GM23338 (cell line): ENCODE measurements around the gene TUBB1. TPM values are rescaled to one million over a fixed set of nuclear protein-coding genes. Genes with fewer than 3 reads are reported as not detected.

ENCODE experiments used
- ATAC-seq: fragments of 200-7000 bp; cut with Tn5 transposase; 3 replicates; pipeline ENCODE4 v1.9.1; 2020
- DNase-seq: peaks from one replicate; pipeline ENCODE4 v3.0.0-alpha.2; 2015; ENCODE audit warnings: low spot score
- H2AFZ ChIP-seq: fragments of 200-600 bp; sonication (generic); 2 replicates; pipeline ENCODE4 v1.8.0; 2016; ENCODE audit warnings: antibody characterized with exemption, mild to moderate bottlenecking, moderate library complexity
- H3F3A ChIP-seq: fragments of 200-600 bp; sonication (generic); replicated peaks from 2 replicates; pipeline ENCODE4 v1.8.0; 2017; ENCODE audit warnings: antibody characterized with exemption, mixed run types, low read depth
- H3K27ac ChIP-seq: fragments of 200-600 bp; sonication (generic); 2 replicates; pipeline ENCODE4 v1.6.1; 2016; ENCODE audit warnings: low read depth
- H3K27me3 ChIP-seq: fragments of 200-600 bp; sonication (generic); 2 replicates; pipeline ENCODE4 v1.8.0; 2016; ENCODE audit warnings: mild to moderate bottlenecking, mixed run types, moderate library complexity; ENCODE audit not compliant: insufficient read depth
- H3K36me3 ChIP-seq: fragments of 200-600 bp; sonication (generic); 2 replicates; pipeline ENCODE4 v1.8.0; 2016; ENCODE audit warnings: mild to moderate bottlenecking; ENCODE audit not compliant: insufficient read depth
- H3K4me1 ChIP-seq: fragments of 200-600 bp; sonication (generic); 2 replicates; pipeline ENCODE4 v1.8.0; 2016; ENCODE audit warnings: mild to moderate bottlenecking, moderate library complexity; ENCODE audit not compliant: insufficient read depth
- H3K4me2 ChIP-seq: fragments of 200-600 bp; sonication (generic); 2 replicates; pipeline ENCODE4 v1.7.1; 2017; ENCODE audit warnings: mixed run types
- H3K4me3 ChIP-seq: fragments of 200-600 bp; sonication (generic); 2 replicates; pipeline ENCODE4 v1.6.1; 2016; ENCODE audit warnings: mixed run types
- H3K79me2 ChIP-seq: fragments of 200-600 bp; sonication (generic); replicated peaks from 2 replicates; pipeline ENCODE4 v1.8.0; 2017; ENCODE audit warnings: mild to moderate bottlenecking; ENCODE audit not compliant: insufficient read depth
- H3K9me2 ChIP-seq: fragments of 200-600 bp; sonication (generic); 2 replicates; pipeline ENCODE4 v1.8.0; 2017; ENCODE audit not compliant: insufficient read depth
- H4K20me1 ChIP-seq: fragments of 200-600 bp; sonication (generic); replicated peaks from 2 replicates; pipeline ENCODE4 v1.8.0; 2017; ENCODE audit warnings: mild to moderate bottlenecking; ENCODE audit not compliant: insufficient read depth
- H3K27ac Mint-ChIP-seq: 2 replicates; pipeline ENCODE4 v1.8.0; 2020; ENCODE audit warnings: inconsistent platforms, mild to moderate bottlenecking, moderate library complexity, mixed read lengths
- H3K27me3 Mint-ChIP-seq: 3 replicates; pipeline ENCODE4 v1.8.0; 2022; ENCODE audit warnings: low read depth, mild to moderate bottlenecking, moderate library complexity, mixed read lengths, inconsistent platforms; ENCODE audit not compliant: insufficient read depth, poor library complexity
- H3K36me3 Mint-ChIP-seq: 3 replicates; pipeline ENCODE4 v1.8.0; 2021; ENCODE audit warnings: low read depth, mild to moderate bottlenecking, inconsistent platforms, moderate library complexity, mixed read lengths
- H3K4me1 Mint-ChIP-seq: 3 replicates; pipeline ENCODE4 v1.8.0; 2020; ENCODE audit warnings: mild to moderate bottlenecking, inconsistent platforms, mixed read lengths
- H3K4me3 Mint-ChIP-seq: 3 replicates; pipeline ENCODE4 v1.8.0; 2021; ENCODE audit warnings: moderate library complexity, mild to moderate bottlenecking, inconsistent platforms, mixed read lengths
- H3K9me3 Mint-ChIP-seq: 3 replicates; pipeline ENCODE4 v1.8.0; 2020; ENCODE audit warnings: moderate library complexity, mild to moderate bottlenecking, inconsistent platforms, mixed read lengths
- CREB1 ChIP-seq: fragments of 250-450 bp; sonication (Bioruptor Pico); IDR thresholded peaks from 2 replicates; pipeline ENCODE4 v1.5.0; 2020; ENCODE audit warnings: low read depth, mild to moderate bottlenecking, moderate library complexity
- EZH2 ChIP-seq: fragments of 200-600 bp; sonication (generic); IDR thresholded peaks from one replicate; pipeline ENCODE4 v1.8.0; 2017; ENCODE audit warnings: antibody characterized with exemption, mild to moderate bottlenecking, low read depth; ENCODE audit not compliant: unreplicated experiment
- EZH2phosphoT487 ChIP-seq: fragments of 200-600 bp; sonication (generic); IDR thresholded peaks from one replicate; pipeline ENCODE4 v1.8.1; 2018; ENCODE audit warnings: antibody characterized with exemption; ENCODE audit not compliant: unreplicated experiment
- JUNB ChIP-seq: IDR thresholded peaks from one replicate; pipeline ENCODE4 v1.6.1; 2016; ENCODE audit warnings: antibody characterized with exemption; ENCODE audit not compliant: unreplicated experiment
- NANOG ChIP-seq: IDR thresholded peaks from 2 replicates; pipeline ENCODE4 v1.6.1; 2016; ENCODE audit warnings: antibody characterized with exemption, borderline replicate concordance
- POLR2AphosphoS5 ChIP-seq: IDR thresholded peaks from 2 replicates; pipeline ENCODE4 v1.6.1; 2016; ENCODE audit warnings: antibody characterized with exemption, low read depth
- STAT1 ChIP-seq: IDR thresholded peaks from one replicate; pipeline ENCODE4 v1.6.1; 2016; ENCODE audit warnings: antibody characterized with exemption; ENCODE audit not compliant: unreplicated experiment
- ZNF114 ChIP-seq: fragments of 250-450 bp; sonication (Bioruptor Pico); IDR thresholded peaks from 2 replicates; pipeline ENCODE4 v1.5.0; 2020; ENCODE audit warnings: mild to moderate bottlenecking, moderate library complexity
- ZNF331 ChIP-seq: fragments of 250-450 bp; sonication (Bioruptor Pico); IDR thresholded peaks from 2 replicates; pipeline ENCODE4 v1.5.0; 2020; ENCODE audit warnings: low read depth, mild to moderate bottlenecking, moderate library complexity
- polyA plus RNA-seq: library from polyadenylated mRNA; unstranded; fragments of >200 nt; fragmentation: Nextera tagmentation; extraction: Ambion mirVana; gene quantifications from 2 replicates; pipeline ENCODE4 v1.2.1, GENCODE V29; 2016
- total RNA-seq: library from RNA; depleted of rRNA; stranded (reverse); fragments of >200 nt; shearing (Covaris generic); gene quantifications from 2 replicates; pipeline ENCODE4 v1.2.3, GENCODE V29; 2014
- TF ChIP-seq, protein P1 (sequence below): IDR thresholded peaks from one replicate; pipeline ENCODE4 v1.6.1; 2018; ENCODE audit warnings: antibody characterized with exemption; ENCODE audit not compliant: unreplicated experiment
- TF ChIP-seq, protein P2 (sequence below), 2 experiments: fragments of 200-600 bp in 1 of 2; sonication (generic) in 1 of 2; conservative IDR thresholded peaks; 2 replicates each; pipeline versions ENCODE4 v1.5.1 to v1.6.1; 2016 to 2017; ENCODE audit warnings: antibody characterized with exemption in 2 of 2, low read depth in 2 of 2, mild to moderate bottlenecking in 2 of 2, moderate library complexity in 1 of 2
- TF ChIP-seq, protein P3 (sequence below): fragments of 250-450 bp; sonication (Bioruptor Pico); IDR thresholded peaks from 2 replicates; pipeline ENCODE4 v1.5.0; 2020; ENCODE audit warnings: mild to moderate bottlenecking, moderate library complexity
- TF ChIP-seq, protein P4 (sequence below): IDR thresholded peaks from 2 replicates; pipeline ENCODE4 v1.6.1; 2016; ENCODE audit warnings: antibody characterized with exemption

TUBB1 gene
- total and polyA plus RNA-seq, 2 experiments from 2014 or later = not detected

DNA sequence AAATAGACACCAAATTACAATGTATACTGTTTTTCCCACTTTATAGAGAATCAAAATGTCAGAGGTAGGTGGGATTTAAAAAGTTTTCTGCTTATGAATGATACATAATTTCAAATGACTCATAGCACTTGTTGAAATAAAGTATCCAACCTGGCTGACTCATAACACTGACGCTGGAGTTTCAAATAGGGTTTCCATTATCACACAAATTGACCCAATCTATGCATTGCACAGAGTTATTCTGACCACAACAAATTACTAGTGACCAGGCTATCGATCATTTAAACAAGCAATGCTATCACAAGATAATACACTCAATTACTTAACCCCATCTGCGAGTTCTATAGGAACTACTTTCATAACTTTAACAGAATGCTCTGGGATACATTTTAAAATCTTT lies 55.2 kb downstream of the TUBB1 start:
- Mint-ChIP-seq H3K27ac (no peak overlapping the region), H3K36me3 (no peaks in the 10 kb centered on the region), H3K9me3 (no peaks in the 10 kb centered on the region), H3K27me3 (peaks cover 3% of the 10 kb centered on the region), H3K4me1 (peaks cover 5% of the 10 kb centered on the region; the same call in 2 of the 3 replicates), H3K4me3 (no peak overlapping the region)
- Histone ChIP-seq H3K9me2 (no peaks in the 10 kb centered on the region), H3K4me1 (no peaks in the 10 kb centered on the region), H3K4me3 (no peak overlapping the region), H4K20me1 (no peaks in the 10 kb centered on the region), H3K27me3 (no peaks in the 10 kb centered on the region), H2AFZ (no peak overlapping the region), H3F3A (no peaks in the 10 kb centered on the region), H3K36me3 (no peaks in the 10 kb centered on the region), H3K27ac (no peak overlapping the region), H3K79me2 (no peaks in the 10 kb centered on the region), H3K4me2 (no peak overlapping the region)
- TF ChIP-seq ZNF331 (CRISPR knock-in tag) (no peak), POLR2AphosphoS5 (no peak), EZH2 (no peak), CREB1 (CRISPR knock-in tag) (no peak), EZH2phosphoT487 (no peak), NANOG (no peak), ZNF114 (CRISPR knock-in tag) (no peak), STAT1 (no peak), JUNB (no peak)
- TF ChIP-seq, protein P1, sequence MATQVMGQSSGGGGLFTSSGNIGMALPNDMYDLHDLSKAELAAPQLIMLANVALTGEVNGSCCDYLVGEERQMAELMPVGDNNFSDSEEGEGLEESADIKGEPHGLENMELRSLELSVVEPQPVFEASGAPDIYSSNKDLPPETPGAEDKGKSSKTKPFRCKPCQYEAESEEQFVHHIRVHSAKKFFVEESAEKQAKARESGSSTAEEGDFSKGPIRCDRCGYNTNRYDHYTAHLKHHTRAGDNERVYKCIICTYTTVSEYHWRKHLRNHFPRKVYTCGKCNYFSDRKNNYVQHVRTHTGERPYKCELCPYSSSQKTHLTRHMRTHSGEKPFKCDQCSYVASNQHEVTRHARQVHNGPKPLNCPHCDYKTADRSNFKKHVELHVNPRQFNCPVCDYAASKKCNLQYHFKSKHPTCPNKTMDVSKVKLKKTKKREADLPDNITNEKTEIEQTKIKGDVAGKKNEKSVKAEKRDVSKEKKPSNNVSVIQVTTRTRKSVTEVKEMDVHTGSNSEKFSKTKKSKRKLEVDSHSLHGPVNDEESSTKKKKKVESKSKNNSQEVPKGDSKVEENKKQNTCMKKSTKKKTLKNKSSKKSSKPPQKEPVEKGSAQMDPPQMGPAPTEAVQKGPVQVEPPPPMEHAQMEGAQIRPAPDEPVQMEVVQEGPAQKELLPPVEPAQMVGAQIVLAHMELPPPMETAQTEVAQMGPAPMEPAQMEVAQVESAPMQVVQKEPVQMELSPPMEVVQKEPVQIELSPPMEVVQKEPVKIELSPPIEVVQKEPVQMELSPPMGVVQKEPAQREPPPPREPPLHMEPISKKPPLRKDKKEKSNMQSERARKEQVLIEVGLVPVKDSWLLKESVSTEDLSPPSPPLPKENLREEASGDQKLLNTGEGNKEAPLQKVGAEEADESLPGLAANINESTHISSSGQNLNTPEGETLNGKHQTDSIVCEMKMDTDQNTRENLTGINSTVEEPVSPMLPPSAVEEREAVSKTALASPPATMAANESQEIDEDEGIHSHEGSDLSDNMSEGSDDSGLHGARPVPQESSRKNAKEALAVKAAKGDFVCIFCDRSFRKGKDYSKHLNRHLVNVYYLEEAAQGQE = no peak
- TF ChIP-seq, protein P2, sequence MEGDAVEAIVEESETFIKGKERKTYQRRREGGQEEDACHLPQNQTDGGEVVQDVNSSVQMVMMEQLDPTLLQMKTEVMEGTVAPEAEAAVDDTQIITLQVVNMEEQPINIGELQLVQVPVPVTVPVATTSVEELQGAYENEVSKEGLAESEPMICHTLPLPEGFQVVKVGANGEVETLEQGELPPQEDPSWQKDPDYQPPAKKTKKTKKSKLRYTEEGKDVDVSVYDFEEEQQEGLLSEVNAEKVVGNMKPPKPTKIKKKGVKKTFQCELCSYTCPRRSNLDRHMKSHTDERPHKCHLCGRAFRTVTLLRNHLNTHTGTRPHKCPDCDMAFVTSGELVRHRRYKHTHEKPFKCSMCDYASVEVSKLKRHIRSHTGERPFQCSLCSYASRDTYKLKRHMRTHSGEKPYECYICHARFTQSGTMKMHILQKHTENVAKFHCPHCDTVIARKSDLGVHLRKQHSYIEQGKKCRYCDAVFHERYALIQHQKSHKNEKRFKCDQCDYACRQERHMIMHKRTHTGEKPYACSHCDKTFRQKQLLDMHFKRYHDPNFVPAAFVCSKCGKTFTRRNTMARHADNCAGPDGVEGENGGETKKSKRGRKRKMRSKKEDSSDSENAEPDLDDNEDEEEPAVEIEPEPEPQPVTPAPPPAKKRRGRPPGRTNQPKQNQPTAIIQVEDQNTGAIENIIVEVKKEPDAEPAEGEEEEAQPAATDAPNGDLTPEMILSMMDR (conservative IDR thresholded peaks at IDR 0.05; ENCODE audit: low read depth in 2 of 2) = no peak
- TF ChIP-seq, protein P3, sequence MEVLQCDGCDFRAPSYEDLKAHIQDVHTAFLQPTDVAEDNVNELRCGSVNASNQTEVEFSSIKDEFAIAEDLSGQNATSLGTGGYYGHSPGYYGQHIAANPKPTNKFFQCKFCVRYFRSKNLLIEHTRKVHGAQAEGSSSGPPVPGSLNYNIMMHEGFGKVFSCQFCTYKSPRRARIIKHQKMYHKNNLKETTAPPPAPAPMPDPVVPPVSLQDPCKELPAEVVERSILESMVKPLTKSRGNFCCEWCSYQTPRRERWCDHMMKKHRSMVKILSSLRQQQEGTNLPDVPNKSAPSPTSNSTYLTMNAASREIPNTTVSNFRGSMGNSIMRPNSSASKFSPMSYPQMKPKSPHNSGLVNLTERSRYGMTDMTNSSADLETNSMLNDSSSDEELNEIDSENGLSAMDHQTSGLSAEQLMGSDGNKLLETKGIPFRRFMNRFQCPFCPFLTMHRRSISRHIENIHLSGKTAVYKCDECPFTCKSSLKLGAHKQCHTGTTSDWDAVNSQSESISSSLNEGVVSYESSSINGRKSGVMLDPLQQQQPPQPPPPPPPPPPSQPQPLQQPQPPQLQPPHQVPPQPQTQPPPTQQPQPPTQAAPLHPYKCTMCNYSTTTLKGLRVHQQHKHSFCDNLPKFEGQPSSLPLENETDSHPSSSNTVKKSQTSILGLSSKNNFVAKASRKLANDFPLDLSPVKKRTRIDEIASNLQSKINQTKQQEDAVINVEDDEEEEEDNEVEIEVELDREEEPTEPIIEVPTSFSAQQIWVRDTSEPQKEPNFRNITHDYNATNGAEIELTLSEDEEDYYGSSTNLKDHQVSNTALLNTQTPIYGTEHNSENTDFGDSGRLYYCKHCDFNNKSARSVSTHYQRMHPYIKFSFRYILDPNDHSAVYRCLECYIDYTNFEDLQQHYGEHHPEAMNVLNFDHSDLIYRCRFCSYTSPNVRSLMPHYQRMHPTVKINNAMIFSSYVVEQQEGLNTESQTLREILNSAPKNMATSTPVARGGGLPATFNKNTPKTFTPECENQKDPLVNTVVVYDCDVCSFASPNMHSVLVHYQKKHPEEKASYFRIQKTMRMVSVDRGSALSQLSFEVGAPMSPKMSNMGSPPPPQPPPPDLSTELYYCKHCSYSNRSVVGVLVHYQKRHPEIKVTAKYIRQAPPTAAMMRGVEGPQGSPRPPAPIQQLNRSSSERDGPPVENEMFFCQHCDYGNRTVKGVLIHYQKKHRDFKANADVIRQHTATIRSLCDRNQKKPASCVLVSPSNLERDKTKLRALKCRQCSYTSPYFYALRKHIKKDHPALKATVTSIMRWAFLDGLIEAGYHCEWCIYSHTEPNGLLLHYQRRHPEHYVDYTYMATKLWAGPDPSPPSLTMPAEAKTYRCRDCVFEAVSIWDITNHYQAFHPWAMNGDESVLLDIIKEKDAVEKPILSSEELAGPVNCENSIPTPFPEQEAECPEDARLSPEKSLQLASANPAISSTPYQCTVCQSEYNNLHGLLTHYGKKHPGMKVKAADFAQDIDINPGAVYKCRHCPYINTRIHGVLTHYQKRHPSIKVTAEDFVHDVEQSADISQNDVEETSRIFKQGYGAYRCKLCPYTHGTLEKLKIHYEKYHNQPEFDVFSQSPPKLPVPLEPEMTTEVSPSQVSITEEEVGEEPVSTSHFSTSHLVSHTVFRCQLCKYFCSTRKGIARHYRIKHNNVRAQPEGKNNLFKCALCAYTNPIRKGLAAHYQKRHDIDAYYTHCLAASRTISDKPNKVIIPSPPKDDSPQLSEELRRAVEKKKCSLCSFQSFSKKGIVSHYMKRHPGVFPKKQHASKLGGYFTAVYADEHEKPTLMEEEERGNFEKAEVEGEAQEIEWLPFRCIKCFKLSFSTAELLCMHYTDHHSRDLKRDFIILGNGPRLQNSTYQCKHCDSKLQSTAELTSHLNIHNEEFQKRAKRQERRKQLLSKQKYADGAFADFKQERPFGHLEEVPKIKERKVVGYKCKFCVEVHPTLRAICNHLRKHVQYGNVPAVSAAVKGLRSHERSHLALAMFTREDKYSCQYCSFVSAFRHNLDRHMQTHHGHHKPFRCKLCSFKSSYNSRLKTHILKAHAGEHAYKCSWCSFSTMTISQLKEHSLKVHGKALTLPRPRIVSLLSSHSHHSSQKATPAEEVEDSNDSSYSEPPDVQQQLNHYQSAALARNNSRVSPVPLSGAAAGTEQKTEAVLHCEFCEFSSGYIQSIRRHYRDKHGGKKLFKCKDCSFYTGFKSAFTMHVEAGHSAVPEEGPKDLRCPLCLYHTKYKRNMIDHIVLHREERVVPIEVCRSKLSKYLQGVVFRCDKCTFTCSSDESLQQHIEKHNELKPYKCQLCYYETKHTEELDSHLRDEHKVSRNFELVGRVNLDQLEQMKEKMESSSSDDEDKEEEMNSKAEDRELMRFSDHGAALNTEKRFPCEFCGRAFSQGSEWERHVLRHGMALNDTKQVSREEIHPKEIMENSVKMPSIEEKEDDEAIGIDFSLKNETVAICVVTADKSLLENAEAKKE = no peak
- TF ChIP-seq, protein P4, sequence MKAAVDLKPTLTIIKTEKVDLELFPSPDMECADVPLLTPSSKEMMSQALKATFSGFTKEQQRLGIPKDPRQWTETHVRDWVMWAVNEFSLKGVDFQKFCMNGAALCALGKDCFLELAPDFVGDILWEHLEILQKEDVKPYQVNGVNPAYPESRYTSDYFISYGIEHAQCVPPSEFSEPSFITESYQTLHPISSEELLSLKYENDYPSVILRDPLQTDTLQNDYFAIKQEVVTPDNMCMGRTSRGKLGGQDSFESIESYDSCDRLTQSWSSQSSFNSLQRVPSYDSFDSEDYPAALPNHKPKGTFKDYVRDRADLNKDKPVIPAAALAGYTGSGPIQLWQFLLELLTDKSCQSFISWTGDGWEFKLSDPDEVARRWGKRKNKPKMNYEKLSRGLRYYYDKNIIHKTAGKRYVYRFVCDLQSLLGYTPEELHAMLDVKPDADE = no peak
- ATAC-seq (no peak), DNase-seq (no peak)
